Upper lobe of left lung (tissue), 6 donors: ENCODE data around the gene ATAD3A. TPM values are rescaled to one million over a fixed set of nuclear protein-coding genes. Genes with fewer than 3 reads are reported as not detected.
"Not testable (repeated sequence)": the region's sequence is repeated elsewhere in the genome, so short reads cannot be mapped to it uniquely, and the experiment has no call there.

Source experiments
- ATAC-seq, 2 donors: fragments of 200-7000 bp; cut with Tn5 transposase; one replicate each; pipeline ENCODE4 v1.9.1; 2022; ENCODE audit warnings: mild to moderate bottlenecking in 2 of 2, moderate library complexity in 2 of 2; ENCODE audit not compliant: low FRiP score in 2 of 2
- DNase-seq, 2 donors: peaks; one replicate each; pipeline ENCODE4 v3.0.0-alpha.2; 2019 to 2020
- H3K27ac ChIP-seq, 4 donors: fragments of 200-600 bp; sonication (generic); one replicate each; pipeline ENCODE4 v1.5.1; 2016 to 2019
- H3K27me3 ChIP-seq, 4 donors: fragments of 200-600 bp; sonication (generic); one replicate each; pipeline ENCODE4 v1.5.1; 2017 to 2019
- H3K36me3 ChIP-seq, 4 donors: fragments of 200-600 bp; sonication (generic); one replicate each; pipeline ENCODE4 v1.5.1; 2016 to 2019
- H3K4me1 ChIP-seq, 4 donors: fragments of 200-600 bp; sonication (generic); one replicate each; pipeline ENCODE4 v1.5.1; 2018 to 2019
- H3K4me3 ChIP-seq, 4 donors: fragments of 200-600 bp; sonication (generic); one replicate each; pipeline ENCODE4 v1.5.1; 2017 to 2019; ENCODE audit warnings: mild to moderate bottlenecking in 2 of 4, moderate library complexity in 1 of 4
- H3K9me3 ChIP-seq, 4 donors: fragments of 200-600 bp; sonication (generic); one replicate each; pipeline ENCODE4 v1.5.1; 2018 to 2019
- EP300 ChIP-seq, 4 donors: sonication (generic); formaldehyde crosslinking; IDR thresholded peaks; one replicate each; pipeline ENCODE4 v1.5.1; 2017; ENCODE audit warnings: antibody characterized with exemption in 4 of 4, control low read depth in 2 of 4
- POLR2A ChIP-seq, 4 donors: fragments of 450-650 bp; IDR thresholded peaks; one replicate each; pipeline ENCODE4 v1.5.1; 2016 to 2017; ENCODE audit warnings: antibody characterized with exemption in 4 of 4, mild to moderate bottlenecking in 2 of 4
- POLR2AphosphoS5 ChIP-seq, 2 donors: sonication (generic); formaldehyde crosslinking; IDR thresholded peaks; one replicate each; pipeline ENCODE4 v1.5.1; 2017; ENCODE audit warnings: antibody characterized with exemption in 2 of 2
- WGBS, 2 donors: methylation state at CpG; one replicate each; pipeline ENCODE4 v1.1.5; 2017 to 2018; 5-methylcytosine and 5-hydroxymethylcytosine counted together
- total RNA-seq, 6 donors: library from RNA; depleted of rRNA in 4 of 6; stranded (reverse); fragments of >200 nt in 4 of 6; gene quantifications; one replicate each; pipeline versions ENCODE4 v1.1.0 to v1.2.1, GENCODE V29; 2016 to 2021
- TF ChIP-seq, protein P1 (sequence below), 6 experiments: fragments of 450-650 bp in 4 of 6; fragments of 200-600 bp in 2 of 6; sonication (generic) in 2 of 6; IDR thresholded peaks; one replicate each; pipeline ENCODE4 v1.5.1; 2016 to 2019; ENCODE audit warnings: antibody characterized with exemption in 6 of 6
- donor health status: DM: no; HTN: no; CAD: no; lungs with moderate emphysema.
- donor health status: DM: no; HTN: yes; CAD: no; lungs with severe emphysema.

The ATAD3A gene
- total RNA-seq, 6 donors from 2014 or later: 18.5 to 31.9 (median 24.0) TPM

DNA sequence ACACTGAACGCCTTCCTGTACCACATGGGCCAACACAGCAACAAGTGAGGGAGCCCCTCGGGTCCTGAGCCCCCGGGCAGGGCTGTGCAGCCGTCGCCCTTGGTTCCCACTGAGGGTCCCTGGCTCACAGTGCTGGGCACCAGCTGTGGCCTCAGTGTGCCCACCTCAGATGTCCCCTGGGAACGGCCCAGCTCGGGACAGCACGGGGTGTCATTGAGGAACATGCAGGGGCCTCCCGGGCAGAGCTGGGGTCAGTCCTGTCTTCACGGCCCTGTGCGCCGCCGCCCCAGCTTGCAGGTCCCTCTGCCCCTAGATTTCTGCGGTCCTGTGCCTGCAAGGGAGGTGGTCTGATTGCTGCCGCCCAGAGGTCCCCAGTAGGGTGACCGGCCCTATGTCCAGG, 22.7 kb upstream of the ATAD3A start:
- H3K4me1 ChIP-seq: no peaks in the 10 kb centered on the region
- DNase-seq (peak in 1 of 2 donors; percentile 75), ATAC-seq (no peak)
- H3K36me3 ChIP-seq: peaks cover 0 to 89% (median 60%) of the 10 kb centered on the region in 4 donors
- no peak for TF ChIP-seq POLR2A (IDR thresholded peaks at IDR 0.05)
- H3K27me3 ChIP-seq: no peaks in the 10 kb centered on the region
- no peak overlapping the region for H3K4me3 ChIP-seq
- H3K27ac ChIP-seq: no peak overlapping the region
- H3K9me3 ChIP-seq: peaks cover 0 to 7% (median 0%) of the 10 kb centered on the region in 4 donors
- 92 to 97% methylated on average over 6 to 15 of the region's 16 CpGs for WGBS, 2 donors

DNA sequence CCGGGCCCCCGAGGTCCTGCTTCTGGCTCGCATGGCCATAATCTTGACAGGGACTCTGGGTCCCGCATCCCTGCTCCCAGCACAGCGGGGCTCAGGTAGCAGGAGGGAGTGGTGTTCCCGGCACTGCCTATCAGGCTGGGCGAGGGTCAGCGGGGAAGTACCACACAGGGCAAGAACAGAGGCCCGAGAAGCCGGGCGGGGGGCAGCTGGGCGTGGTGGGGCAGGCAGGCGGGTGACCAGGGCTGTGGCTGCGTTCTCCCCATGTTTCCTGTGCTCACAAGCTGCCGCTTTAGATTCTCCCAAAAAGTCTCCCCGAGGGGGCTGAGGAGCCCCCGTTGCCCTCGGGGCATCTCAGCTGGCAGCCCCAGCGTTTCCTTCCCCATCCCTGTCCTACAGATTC, 22.1 kb upstream of the ATAD3A start:
- no peak for TF ChIP-seq POLR2A (IDR thresholded peaks at IDR 0.05)
- no peak for TF ChIP-seq POLR2AphosphoS5 (IDR thresholded peaks at IDR 0.05)
- TF ChIP-seq EP300 (IDR thresholded peaks at IDR 0.05): no peak
- TF ChIP-seq, protein P1, sequence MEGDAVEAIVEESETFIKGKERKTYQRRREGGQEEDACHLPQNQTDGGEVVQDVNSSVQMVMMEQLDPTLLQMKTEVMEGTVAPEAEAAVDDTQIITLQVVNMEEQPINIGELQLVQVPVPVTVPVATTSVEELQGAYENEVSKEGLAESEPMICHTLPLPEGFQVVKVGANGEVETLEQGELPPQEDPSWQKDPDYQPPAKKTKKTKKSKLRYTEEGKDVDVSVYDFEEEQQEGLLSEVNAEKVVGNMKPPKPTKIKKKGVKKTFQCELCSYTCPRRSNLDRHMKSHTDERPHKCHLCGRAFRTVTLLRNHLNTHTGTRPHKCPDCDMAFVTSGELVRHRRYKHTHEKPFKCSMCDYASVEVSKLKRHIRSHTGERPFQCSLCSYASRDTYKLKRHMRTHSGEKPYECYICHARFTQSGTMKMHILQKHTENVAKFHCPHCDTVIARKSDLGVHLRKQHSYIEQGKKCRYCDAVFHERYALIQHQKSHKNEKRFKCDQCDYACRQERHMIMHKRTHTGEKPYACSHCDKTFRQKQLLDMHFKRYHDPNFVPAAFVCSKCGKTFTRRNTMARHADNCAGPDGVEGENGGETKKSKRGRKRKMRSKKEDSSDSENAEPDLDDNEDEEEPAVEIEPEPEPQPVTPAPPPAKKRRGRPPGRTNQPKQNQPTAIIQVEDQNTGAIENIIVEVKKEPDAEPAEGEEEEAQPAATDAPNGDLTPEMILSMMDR (IDR thresholded peaks at IDR 0.05): no peak
- WGBS, 2 donors: 96 to 97% methylated on average over 15 to 16 of the region's 19 CpGs
- no peaks in the 10 kb centered on the region for H3K27me3 ChIP-seq
- no peaks in the 10 kb centered on the region for H3K4me1 ChIP-seq
- H3K36me3 ChIP-seq: peaks cover 0 to 85% (median 58%) of the 10 kb centered on the region in 4 donors
- no peak overlapping the region for H3K4me3 ChIP-seq
- peaks cover 0 to 7% (median 0%) of the 10 kb centered on the region in 4 donors for H3K9me3 ChIP-seq
- DNase-seq (peak in 1 of 2 donors; percentile 70), ATAC-seq (no peak)
- no peak overlapping the region for H3K27ac ChIP-seq

DNA sequence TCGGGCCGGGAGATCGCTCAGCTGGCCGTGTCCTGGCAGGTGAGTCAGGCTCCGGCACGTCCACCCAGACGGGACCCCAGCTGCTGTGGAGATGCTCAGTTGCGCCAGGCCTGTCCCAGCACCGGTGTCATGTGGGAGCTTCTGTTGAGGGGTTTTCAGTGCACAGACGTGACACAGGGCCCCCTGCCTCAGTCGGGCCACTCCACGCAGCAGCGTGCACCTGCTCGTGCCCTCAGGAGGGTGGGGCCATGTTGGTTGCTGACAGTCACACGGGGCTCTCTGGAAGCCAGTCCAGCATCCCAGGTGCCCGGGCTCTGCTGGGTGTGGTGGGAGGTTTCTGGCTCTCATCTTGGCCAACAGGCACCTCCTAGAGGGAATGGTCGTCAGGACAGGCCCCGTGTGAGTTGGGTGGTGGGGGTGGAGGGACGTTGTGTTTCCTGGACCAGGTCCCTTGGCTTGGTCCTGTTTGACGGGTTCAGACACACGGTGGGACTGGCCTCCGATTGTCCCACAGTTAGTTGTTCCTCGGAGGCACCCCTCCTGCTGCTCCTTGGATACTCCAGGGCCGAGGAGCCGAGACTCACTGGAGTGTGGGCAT, 21.2 kb upstream of the ATAD3A start:
- Histone ChIP-seq H3K9me3 (peaks cover 0 to 7% (median 0%) of the 10 kb centered on the region in 4 donors), H3K27me3 (no peaks in the 10 kb centered on the region), H3K27ac (no peak overlapping the region), H3K4me1 (no peaks in the 10 kb centered on the region), H3K4me3 (no peak overlapping the region), H3K36me3 (peaks cover 0 to 84% (median 54%) of the 10 kb centered on the region in 4 donors)
- TF ChIP-seq POLR2A (IDR thresholded peaks at IDR 0.05): no peak
- TF ChIP-seq, protein P1 (IDR thresholded peaks at IDR 0.05): no peak
- no peak for TF ChIP-seq POLR2AphosphoS5 (IDR thresholded peaks at IDR 0.05)
- TF ChIP-seq EP300 (IDR thresholded peaks at IDR 0.05): no peak
- 97 to 100% methylated on average over 1 to 20 of the region's 25 CpGs for WGBS, 2 donors
- ATAC-seq (no peak), DNase-seq (peak in 1 of 2 donors; percentile 56)

DNA sequence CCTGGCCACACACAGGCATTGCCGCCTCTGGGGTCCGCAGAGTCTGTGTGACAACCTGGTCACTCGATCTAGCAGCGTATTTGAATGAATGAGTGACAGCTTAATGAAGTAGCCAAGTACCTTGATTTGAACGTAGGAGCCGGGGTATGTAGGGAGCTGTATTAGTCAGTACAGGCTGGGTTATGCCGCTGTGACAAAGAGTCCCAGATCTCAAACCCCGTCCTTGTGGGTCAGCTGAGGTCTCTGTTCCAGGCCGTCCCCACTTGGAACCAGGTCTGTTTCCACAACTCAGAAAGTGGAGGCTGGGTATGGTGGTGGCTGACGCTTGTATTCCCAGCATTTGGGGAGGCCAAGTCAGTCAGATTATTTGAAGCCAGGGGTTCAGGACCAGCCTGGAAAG, 20.4 kb upstream of the ATAD3A start:
- WGBS, 2 donors: 98% methylated on average over 10 of the region's 10 CpGs
- no peak for TF ChIP-seq POLR2A (IDR thresholded peaks at IDR 0.05)
- TF ChIP-seq POLR2AphosphoS5 (IDR thresholded peaks at IDR 0.05): no peak
- TF ChIP-seq EP300 (IDR thresholded peaks at IDR 0.05): no peak
- TF ChIP-seq, protein P1 (IDR thresholded peaks at IDR 0.05): no peak
- Histone ChIP-seq H3K36me3 (peaks cover 0 to 82% (median 50%) of the 10 kb centered on the region in 4 donors), H3K9me3 (peaks cover 0 to 7% (median 0%) of the 10 kb centered on the region in 4 donors), H3K27ac (no peak overlapping the region), H3K4me1 (no peaks in the 10 kb centered on the region), H3K4me3 (no peak overlapping the region), H3K27me3 (no peaks in the 10 kb centered on the region)
- DNase-seq: no peak
- no peak for ATAC-seq

DNA sequence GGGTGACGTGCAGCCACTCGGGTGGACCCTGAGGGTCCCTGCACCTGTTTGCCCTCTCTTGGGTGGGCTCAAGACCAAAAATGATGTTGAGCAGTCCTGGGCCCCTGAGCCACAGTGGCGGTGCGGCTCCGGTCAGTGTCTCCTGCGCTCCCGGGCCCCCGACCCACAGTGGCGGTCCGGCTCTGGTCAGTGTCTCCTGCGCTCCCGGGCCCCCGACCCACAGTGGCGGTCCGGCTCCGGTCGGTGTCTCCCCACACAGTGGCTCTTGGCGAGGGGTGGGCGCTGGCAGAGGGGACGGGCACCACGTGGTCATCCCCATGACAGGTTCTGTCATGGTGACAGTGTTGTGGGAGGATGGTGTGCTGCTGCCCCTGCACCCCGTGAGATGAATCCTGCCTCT, 17.7 kb upstream of the ATAD3A start:
- 100% methylated on average over 3 of the region's 22 CpGs for WGBS, 2 donors
- peaks cover 0 to 57% (median 31%) of the 10 kb centered on the region in 4 donors for H3K36me3 ChIP-seq
- H3K4me3 ChIP-seq, H3K9me3 ChIP-seq, H3K4me1 ChIP-seq, H3K27ac ChIP-seq, H3K27me3 ChIP-seq, ATAC-seq: not testable (repeated sequence)
- DNase-seq: peak in 1 of 2 donors; percentile 82

DNA sequence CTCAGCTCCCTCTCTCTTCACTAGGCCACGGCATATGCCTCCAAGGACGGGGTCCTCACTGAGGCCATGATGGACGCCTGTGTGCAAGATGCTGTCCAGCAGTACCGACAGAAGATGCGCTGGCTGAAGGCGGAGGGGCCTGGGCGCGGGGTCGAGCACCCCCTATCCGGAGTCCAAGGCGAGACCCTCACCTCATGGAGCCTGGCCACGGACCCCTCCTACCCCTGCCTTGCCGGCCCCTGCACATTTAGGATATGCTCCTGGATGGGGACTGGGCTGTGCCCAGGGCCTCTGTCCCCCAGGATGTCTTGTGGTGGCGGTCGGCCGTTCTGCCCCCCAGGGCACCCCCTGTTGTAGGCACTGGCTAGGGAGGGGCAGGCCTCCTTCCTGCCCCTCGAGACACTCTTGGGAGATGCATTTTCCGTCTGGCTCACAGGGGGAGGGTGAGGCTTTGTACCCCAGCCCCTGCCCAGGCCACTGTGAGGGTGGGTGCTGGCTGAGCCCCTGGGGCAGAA, 16.4 kb upstream of the ATAD3A start:
- not testable (repeated sequence) for H3K27me3 ChIP-seq
- peak in 1 of 2 donors; percentile 6 for ATAC-seq
- peaks cover 0 to 45% (median 20%) of the 10 kb centered on the region in 4 donors for H3K36me3 ChIP-seq

More for the DNA sequence above, 16.4 kb upstream of the ATAD3A start:
- 90 to 95% methylated on average over 9 to 18 of the region's 18 CpGs for WGBS, 2 donors
- not testable (repeated sequence) for H3K27ac ChIP-seq, H3K9me3 ChIP-seq, H3K4me3 ChIP-seq, H3K4me1 ChIP-seq
- peak in 1 of 2 donors; percentile 77 for DNase-seq
